ENCODE measurements around the gene MGLL.

The MGLL gene

DNA sequence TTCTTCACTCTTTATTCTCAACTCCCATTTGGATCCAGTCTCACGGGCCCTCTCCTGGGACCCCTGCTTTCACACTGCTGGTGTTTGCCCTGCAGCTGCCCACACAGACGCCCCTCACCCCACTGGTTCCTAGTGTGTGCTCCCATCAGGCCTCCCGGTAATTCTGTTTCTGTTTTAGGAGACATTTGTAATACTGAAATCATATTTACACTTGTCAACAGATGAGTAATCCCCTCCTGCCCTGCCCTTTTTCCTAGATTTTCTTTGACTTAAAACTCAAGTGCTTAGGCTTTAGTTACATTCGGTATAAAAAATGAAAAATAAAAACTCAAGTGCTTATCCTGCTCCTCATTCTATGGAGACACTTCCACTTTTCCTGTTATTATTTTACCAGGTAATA, 167.9 kb downstream of the MGLL start:
- TF ChIP-seq, protein P1, sequence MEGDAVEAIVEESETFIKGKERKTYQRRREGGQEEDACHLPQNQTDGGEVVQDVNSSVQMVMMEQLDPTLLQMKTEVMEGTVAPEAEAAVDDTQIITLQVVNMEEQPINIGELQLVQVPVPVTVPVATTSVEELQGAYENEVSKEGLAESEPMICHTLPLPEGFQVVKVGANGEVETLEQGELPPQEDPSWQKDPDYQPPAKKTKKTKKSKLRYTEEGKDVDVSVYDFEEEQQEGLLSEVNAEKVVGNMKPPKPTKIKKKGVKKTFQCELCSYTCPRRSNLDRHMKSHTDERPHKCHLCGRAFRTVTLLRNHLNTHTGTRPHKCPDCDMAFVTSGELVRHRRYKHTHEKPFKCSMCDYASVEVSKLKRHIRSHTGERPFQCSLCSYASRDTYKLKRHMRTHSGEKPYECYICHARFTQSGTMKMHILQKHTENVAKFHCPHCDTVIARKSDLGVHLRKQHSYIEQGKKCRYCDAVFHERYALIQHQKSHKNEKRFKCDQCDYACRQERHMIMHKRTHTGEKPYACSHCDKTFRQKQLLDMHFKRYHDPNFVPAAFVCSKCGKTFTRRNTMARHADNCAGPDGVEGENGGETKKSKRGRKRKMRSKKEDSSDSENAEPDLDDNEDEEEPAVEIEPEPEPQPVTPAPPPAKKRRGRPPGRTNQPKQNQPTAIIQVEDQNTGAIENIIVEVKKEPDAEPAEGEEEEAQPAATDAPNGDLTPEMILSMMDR (IDR thresholded peaks at IDR 0.05; ENCODE audit: insufficient read depth, low read depth, low read length, missing control alignments): no peak
- no peak for DNase-seq (ENCODE audit: low read depth)

DNA sequence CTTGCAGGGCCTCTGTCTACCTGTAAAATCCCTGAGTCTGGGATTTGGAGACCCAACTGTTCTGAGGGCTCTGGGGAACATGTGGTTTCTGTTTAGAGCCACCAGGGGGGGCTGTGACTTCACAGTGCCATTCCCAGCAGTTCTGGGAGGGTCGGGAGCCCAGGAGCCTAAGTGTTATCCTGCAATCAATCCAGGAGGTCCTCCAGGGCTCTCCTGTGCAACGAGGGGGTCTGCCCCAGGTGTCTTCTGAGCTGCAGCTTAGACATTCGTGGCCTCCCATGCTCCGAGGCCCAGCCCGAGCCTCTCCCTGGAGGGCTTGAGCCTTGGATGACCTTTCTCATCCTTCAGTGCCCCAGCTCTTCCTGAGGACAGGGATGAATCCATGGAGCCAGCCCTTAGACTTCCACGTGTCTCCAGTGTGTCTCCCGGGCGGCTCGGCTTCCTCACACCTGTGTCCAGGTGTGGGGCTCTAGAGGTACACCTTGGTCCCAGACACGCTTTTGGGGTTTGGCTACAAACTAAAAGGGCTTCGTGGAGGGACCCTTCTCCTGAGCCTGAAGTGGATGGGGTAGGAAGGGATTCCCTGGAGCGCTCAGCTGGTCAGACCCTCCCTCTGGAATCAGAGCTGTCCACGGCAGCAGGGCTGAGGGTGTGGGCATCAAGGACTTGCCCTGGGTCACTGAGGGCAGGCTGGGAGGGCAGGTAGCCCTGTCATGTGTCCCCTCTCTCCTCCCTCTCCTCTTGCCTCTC, 169.9 kb downstream of the MGLL start:
- no peak overlapping the region for H3K4me3 ChIP-seq (ENCODE audit: low read depth, low read length)
- TF ChIP-seq, protein P1 (IDR thresholded peaks at IDR 0.05; ENCODE audit: insufficient read depth, low read depth, low read length, missing control alignments): peak; percentile 84
- peak; percentile 71 for DNase-seq (ENCODE audit: low read depth)

More for the DNA sequence above, 167.9 kb downstream of the MGLL start:
- no peak overlapping the region for H3K4me3 ChIP-seq (ENCODE audit: low read depth, low read length)

DNA sequence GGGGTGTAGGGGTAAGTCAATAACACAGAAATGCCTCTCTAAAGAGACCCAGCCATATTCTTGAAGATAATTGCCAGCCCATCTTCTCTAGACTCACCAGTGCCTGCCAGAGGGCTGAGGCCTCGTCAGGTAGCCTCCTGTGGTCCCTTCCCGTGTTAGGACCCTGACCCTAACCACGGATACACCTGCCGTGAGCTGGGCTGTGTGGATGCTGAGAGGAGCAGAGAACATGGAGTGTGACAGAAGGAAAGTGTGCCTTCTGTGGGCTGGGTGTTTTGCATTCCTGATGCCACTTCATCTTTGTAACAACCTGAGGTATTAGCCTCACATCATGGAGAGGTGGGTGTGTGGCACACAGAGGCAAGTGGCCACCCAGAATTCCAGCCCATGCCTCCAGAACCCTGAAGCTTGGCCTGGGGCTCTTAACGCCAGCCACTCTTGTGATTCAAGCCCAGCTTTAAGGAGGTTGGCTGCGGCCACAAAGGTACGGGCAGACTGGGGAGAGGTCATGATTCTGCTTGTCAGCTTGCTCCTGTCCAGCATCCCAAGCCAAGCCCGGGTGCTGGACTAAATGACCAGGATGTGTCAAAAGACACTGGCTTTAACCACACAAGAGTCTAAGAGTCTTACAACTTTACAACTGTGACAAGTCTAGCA, 170.7 kb downstream of the MGLL start:
- H3K4me3 ChIP-seq (ENCODE audit: low read depth, low read length): no peak overlapping the region
- DNase-seq (ENCODE audit: low read depth): no peak
- TF ChIP-seq, protein P1 (IDR thresholded peaks at IDR 0.05; ENCODE audit: insufficient read depth, low read depth, low read length, missing control alignments): no peak

DNA sequence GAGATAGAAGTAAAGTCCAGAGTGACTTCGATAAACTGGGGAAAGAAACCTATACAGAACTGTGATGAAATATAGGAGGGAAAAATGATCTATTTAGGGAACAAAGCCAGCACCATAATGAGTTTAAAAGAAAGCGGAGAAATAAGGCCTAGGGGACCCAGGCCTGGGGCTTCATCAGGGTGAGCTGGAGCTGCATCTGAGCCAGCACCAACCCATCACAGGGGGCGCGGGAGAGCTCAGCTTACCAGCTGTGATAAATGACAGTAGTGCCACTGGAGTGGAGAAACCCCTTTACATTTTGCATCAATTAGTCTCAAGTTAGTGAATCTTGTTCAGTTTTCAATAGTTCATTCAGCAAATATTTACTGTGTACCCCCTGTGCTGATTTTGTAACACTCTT, 172.1 kb downstream of the MGLL start:
- DNase-seq (ENCODE audit: low read depth): no peak
- TF ChIP-seq, protein P1 (IDR thresholded peaks at IDR 0.05; ENCODE audit: insufficient read depth, low read depth, low read length, missing control alignments): no peak
- H3K4me3 ChIP-seq (ENCODE audit: low read depth, low read length): no peak overlapping the region

DNA sequence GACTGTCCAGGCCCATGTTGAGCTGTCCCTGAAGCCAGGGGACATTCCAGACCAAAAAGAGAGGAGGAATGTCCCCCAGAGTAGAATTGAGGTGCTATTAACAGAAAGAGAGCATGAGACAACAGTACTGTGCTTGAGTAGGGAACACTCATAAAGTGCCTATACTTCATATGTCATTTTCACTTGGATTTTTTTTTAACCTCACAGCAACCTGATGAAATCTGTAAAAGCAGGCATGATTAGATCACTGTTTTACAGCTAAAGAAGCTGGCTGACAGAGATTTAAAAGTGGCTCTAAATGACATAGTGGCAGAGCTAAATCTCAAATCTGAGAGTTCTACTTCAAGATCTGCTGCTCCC, 174.5 kb downstream of the MGLL start:
- no peak overlapping the region for H3K4me3 ChIP-seq (ENCODE audit: low read depth, low read length)
- TF ChIP-seq, protein P1 (IDR thresholded peaks at IDR 0.05; ENCODE audit: insufficient read depth, low read depth, low read length, missing control alignments): no peak

DNA sequence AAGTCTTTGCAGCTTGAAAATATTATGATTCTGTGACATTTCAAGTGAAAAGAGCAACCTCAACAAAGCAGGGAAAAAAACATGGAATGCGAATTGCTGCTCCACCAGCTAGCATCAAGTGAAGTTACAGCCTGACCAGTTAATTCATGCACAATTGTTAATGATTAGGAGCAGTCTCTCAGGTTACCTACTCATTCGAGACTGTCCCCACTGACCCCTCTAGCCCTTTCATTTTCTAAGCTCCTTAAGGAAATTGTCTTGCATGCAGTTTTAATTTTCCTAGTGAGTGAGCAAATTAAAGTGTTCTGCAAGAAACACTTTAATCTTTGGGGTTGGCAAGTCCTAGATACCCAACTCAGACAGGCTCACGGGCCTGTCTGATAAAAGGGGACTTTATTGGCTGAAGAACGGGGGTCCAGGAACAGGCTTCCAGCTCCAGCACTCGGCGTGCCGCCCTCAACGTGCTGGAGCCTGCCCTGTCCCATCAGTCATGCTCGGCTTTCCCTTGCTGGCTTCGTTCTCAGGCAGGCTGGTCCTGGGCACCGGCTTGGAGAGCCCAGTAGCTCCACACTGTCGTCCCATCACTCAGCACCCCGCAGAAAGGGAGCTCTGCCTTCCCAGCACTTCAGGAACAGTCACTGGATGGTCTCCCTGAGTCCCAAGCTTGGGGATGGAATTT, 175.0 kb downstream of the MGLL start:
- H3K4me3 ChIP-seq (ENCODE audit: low read depth, low read length): no peak overlapping the region
- no peak for DNase-seq (ENCODE audit: low read depth)
- TF ChIP-seq, protein P1 (IDR thresholded peaks at IDR 0.05; ENCODE audit: insufficient read depth, low read depth, low read length, missing control alignments): no peak

More for the DNA sequence above, 174.5 kb downstream of the MGLL start:
- no peak for DNase-seq (ENCODE audit: low read depth)
